Right lobe of liver (tissue), 4 donors: ENCODE data around the gene CYTH1.

Experiments used
- POLR2A ChIP-seq: fragments of 450-650 bp; IDR thresholded peaks from one replicate; pipeline ENCODE4 v1.6.1; 2017; ENCODE audit warnings: antibody characterized with exemption, mild to moderate bottlenecking
- TF ChIP-seq, protein P1 (sequence below), 4 donors: fragments of 200-600 bp in 3 of 4; fragments of 450-650 bp in 1 of 4; IDR thresholded peaks; one replicate each; pipeline versions ENCODE4 v1.5.1 to v1.8.0; 2016 to 2022; ENCODE audit warnings: antibody characterized with exemption in 4 of 4, mild to moderate bottlenecking in 2 of 4
- donor health status: DM: no; HTN: no; CAD: no.
- donor health status: DM: no; HTN: no; CAD: no.
- donor health status: DM: no; HTN: yes; CAD: no.

DNA sequence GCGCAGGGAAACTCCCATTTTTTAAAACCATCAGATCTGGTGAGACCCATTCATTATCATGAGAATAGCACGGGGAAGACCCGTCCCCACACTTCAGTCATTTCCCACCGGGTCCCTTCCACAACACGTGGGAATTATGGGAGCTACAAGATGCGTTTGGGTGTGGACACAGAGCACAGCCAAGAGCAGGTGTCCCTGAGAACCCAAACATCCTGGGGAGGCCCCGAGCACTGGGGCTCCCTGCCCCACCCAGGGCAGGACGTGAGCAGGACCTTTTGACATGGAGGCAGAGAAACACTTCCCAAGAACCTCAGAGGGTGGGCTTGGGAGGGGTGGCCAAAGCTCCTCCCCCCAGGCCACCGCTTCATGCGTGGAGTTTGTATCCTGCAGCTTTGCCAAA is 115.0 kb downstream of the CYTH1 start:
- TF ChIP-seq, protein P1, sequence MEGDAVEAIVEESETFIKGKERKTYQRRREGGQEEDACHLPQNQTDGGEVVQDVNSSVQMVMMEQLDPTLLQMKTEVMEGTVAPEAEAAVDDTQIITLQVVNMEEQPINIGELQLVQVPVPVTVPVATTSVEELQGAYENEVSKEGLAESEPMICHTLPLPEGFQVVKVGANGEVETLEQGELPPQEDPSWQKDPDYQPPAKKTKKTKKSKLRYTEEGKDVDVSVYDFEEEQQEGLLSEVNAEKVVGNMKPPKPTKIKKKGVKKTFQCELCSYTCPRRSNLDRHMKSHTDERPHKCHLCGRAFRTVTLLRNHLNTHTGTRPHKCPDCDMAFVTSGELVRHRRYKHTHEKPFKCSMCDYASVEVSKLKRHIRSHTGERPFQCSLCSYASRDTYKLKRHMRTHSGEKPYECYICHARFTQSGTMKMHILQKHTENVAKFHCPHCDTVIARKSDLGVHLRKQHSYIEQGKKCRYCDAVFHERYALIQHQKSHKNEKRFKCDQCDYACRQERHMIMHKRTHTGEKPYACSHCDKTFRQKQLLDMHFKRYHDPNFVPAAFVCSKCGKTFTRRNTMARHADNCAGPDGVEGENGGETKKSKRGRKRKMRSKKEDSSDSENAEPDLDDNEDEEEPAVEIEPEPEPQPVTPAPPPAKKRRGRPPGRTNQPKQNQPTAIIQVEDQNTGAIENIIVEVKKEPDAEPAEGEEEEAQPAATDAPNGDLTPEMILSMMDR (IDR thresholded peaks at IDR 0.05): no peak
- no peak for TF ChIP-seq POLR2A
